GM18858 (cell line): Measurements from ENCODE around the gene CYP27B1.
"Not testable (repeated sequence)": the region's sequence is repeated elsewhere in the genome, so short reads cannot be mapped to it uniquely, and the experiment has no call there.

ENCODE experiments used
- ATAC-seq: cut with Tn5 transposase; IDR thresholded peaks from one replicate; pipeline ENCODE4 v1.9.1; 2021; ENCODE audit not compliant: unreplicated experiment

CYP27B1 gene

DNA sequence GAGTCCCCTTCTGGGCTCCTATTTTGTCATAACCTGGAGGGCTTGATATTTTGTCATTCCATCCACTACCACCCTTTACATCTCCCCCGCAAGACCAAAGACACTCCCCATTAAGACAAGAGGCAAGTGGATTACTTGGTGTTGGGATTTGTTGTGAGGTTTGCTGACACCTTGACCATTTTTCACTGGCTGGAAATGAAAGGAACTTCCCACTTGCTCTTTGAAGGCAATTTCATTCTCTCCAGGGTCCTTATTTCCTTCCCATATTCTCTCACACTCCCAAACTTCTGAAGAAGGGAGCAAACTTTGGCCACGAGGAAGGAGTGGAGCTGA is 43.3 kb downstream of the CYP27B1 start:
- no peak for ATAC-seq

DNA sequence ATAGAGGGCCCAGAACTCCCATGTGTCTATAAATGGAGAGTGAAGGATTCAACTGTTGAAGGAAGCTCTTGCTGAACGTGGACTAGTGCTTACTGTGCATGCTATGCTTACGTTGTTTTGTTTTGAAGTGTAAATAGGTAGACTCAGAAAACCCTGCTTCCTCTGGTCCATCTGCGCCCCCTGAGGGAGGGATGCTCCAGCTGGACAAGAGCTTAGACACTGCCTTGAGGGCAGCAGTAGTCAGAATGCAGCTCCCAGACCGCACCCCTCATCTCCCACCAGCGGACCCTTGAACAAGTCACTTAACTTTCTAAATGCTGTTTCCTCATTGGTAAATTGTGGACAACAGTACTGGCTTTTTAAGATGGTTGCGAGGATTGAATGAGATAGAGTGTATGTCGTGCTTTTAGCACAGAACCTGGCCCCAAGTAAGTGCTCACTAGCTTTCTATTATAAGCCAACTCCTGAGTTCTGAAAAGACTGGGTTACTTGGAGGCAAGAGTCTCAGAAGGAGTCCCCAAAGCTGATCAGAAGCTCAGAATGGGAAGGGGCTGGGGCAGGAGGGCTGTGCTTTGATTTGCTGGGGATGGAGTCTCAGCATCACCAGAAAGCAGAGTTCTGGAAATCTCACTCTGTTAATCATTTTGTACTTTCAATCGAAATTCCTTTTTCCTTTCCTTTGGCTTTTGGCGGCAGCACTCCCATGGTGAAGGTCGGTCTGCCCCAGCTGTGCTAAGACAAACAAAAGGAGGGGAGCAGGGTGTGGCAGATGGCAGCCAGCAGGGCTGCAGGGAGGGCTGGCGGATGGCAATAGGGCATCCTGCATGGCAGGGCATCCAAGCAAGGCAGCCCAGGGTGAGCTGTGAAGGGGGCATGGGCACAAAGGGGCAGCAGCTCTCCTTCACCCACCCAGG is 43.9 kb downstream of the CYP27B1 start:
- no peak for ATAC-seq

DNA sequence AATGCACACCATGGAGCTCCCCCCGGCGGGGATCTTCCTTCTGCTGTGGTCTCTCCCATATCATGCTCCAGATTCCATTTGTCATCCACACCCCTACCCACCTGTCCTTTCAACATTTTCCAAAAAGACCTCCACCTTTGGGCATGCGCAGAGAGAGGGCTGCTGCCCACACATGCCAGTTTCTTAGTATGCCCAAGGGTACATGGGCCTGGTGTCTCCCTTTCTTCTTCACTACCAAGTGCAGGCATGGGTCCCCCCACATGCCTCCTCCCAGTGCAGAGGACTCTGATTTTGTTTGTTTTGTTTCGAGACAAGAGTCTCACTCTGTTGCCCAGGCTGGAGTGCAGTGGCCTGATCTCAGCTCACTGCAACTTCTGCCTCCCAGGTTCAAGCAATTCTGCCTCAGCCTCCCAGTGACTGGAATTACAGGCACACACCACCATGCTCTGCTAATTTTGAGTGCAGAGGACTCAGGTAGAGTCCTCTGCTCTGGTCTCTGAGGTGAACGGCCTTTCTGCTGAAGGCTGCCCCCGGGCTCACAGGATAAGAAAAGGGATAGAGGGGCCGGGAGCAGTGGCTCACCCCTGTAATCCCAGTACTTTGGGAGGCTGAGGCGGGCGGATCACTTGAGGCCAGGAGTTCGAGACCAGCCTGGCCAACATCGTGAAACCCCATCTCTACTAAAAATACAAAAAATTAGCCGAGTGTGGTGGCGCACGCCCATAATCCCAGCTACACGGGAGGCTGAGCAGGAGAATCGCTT is 44.9 kb downstream of the CYP27B1 start:
- not testable (repeated sequence) for ATAC-seq

DNA sequence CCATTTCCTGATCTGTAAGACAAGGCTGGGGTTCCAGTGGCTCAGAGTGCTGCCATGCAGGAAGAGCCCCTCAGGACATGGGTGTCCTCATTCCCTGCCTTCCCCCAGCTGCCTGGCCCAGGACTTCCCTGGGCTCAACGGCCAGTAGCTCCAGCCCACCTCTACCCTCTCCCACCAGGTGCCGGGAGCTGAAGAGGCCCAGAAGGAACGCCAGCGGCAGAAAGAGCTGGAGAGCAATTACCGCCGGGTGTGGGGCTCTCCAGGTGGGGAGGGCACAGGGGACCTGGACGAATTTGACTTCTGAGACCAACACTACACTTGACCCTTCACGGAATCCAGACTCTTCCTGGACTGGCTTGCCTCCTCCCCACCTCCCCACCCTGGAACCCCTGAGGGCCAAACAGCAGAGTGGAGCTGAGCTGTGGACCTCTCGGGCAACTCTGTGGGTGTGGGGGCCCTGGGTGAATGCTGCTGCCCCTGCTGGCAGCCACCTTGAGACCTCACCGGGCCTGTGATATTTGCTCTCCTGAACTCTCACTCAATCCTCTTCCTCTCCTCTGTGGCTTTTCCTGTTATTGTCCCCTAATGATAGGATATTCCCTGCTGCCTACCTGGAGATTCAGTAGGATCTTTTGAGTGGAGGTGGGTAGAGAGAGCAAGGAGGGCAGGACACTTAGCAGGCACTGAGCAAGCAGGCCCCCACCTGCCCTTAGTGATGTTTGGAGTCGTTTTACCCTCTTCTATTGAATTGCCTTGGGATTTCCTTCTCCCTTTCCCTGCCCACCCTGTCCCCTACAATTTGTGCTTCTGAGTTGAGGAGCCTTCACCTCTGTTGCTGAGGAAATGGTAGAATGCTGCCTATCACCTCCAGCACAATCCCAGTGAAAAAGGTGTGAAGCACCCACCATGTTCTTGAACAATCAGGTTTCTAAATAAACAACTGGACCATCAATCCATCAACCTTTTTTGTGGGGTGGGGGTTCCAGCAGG is 46.0 kb downstream of the CYP27B1 start:
- no peak for ATAC-seq

DNA sequence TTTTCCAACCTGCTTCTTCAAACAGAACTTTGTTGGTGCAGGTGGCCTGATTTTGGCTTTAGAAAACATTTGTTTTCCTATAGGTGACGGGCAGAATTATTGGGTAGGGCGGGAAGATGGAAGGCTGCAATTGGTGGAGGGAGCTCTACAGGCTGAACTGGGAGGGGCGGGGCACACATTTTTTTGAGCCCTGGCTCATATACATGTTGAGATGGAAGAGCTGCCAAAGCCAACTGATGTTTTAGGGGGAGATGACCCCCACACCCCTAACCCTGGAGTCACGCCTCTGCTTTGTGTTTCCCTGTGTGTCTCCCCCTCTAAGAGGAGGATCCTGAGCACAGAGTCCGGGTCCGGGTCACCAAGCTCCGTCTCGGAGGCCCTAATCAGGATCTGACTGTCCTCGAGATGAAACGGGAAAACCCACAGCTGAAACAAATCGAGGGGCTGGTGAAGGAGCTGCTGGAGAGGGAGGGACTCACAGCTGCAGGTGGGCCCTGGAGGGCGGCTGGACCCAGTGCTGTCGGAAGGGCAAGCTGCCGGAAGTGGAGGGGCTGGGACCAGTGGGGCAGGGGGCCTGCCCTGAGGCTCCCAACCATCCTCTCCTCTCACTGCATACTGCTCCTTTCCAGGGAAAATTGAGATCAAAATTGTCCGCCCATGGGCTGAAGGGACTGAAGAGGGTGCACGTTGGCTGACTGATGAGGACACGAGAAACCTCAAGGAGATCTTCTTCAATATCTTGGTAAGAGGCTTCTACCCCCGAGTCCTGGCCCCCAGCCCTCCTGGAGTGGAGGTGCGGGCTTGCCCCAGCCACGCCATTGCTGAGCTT is 46.9 kb downstream of the CYP27B1 start:
- no peak for ATAC-seq

DNA sequence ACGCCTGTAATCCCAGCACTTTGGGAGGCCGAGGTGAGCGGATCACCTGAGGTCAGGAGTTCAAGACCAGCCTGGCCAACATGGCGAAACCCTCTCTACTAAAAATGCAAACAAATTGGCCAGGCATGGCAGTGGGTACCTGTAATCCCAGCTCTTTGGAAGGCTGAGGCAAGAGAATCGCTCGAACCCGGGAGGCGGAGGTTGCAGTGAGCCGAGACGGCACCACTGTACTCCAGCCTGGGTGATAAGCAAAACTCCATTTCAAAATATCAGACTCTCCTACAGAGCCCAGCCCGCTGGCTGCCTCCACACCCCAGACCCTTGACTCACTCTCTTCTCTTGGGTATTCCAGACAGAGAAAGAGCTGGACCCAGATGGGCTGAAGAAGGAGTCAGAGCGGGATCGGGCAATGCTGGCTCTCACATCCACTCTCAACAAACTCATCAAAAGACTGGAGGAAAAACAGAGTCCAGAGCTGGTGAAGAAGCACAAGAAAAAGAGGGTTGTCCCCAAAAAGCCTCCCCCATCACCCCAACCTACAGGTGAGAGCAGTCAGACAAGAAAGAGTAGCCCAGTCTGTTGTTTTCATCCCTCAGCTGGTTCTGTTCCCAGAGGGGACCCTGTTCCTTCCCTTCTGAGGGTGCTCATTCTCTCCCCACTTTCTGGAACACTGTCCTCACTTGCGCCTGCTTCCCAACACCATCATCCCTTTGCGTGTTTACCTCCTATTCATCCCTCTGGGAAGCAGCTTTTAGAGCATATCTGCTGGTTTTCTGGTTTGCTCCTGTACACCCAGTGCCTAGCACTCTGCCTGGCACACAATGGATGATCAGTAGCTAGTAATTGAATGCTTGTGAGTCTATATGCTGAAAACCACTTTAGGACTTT is 48.0 kb downstream of the CYP27B1 start:
- no peak for ATAC-seq

DNA sequence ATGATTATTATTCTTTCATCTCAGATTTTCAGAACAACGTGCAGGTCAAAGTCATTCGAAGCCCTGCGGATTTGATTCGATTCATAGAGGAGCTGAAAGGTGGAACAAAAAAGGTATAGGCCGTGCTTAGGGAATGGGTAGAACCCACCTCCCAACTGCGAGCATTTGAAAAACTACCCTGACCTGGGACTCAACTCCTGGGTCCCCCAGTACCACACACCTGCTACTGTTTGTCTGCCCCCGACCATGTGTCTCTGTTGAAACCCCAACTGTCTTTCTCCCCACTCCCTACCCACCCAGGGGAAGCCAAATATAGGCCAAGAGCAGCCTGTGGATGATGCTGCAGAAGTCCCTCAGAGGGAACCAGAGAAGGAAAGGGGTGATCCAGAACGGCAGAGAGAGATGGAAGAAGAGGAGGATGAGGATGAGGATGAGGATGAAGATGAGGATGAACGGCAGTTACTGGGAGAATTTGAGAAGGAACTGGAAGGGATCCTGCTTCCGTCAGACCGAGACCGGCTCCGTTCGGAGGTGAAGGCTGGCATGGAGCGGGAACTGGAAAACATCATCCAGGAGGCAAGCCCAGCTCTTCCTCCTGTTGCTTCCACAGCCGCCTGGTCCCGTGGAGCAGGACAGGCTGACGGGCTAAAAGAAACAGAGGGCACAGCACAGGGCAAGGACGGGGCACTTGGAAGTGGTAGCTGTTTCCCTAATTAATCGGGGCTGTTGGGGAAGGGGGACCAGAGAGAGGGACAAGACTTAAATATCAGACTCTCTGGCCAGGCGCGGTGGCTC is 48.8 kb downstream of the CYP27B1 start:
- ATAC-seq: no peak

DNA sequence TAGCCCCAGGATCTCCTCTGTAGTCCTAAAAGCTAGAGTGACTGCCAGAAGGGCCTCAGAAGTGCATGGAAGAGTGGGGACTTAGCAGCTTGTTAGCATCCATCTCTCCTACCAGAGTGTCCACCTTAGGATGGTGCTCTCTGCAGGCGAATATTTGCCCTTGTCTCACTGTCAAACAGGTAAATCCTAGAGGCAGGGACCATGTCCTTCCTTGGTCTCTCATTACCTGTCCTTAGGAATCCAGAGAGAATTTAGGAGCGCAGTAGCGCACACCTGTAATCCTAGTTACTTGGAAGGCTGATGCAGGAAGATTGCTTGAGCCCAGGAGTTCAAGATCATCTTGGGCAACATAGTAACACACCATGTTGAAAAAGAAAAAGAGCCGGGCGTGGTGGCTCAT is 49.7 kb downstream of the CYP27B1 start:
- ATAC-seq: no peak

DNA sequence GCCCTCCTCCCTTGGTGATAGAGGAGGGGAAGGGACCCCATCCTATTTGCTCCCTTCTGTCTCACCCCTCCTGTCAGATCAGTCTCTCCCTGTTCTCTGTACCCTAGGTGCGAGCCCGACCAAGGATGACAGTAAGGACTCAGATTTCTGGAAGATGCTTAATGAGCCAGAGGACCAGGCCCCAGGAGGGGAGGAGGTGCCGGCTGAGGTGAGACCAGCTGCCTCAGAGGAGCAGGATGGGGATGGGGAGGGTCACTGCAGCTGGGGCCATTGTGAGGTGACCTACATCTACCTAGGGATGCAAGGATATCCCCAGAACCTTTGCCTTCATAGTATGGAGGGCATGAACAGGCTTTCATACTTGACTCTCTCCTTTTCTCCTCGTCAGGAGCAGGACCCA is 50.6 kb downstream of the CYP27B1 start:
- no peak for ATAC-seq

DNA sequence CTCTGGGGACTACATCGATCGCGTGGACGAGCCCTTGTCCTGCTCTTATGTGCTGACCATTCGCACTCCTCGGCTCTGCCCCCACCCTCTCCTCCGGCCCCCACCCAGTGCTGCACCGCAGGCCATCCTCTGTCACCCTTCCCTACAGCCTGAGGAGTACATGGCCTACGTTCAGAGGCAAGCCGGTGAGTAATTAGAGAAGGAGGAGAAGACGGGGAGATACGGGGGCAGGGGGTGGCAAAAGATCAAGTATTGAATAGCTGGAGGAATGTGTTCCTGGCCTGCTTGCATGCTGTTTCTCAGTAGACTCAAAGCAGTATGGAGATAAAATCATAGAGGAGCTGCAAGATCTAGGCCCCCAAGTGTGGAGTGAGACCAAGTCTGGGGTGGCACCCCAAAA is 51.1 kb downstream of the CYP27B1 start:
- ATAC-seq: no peak

DNA sequence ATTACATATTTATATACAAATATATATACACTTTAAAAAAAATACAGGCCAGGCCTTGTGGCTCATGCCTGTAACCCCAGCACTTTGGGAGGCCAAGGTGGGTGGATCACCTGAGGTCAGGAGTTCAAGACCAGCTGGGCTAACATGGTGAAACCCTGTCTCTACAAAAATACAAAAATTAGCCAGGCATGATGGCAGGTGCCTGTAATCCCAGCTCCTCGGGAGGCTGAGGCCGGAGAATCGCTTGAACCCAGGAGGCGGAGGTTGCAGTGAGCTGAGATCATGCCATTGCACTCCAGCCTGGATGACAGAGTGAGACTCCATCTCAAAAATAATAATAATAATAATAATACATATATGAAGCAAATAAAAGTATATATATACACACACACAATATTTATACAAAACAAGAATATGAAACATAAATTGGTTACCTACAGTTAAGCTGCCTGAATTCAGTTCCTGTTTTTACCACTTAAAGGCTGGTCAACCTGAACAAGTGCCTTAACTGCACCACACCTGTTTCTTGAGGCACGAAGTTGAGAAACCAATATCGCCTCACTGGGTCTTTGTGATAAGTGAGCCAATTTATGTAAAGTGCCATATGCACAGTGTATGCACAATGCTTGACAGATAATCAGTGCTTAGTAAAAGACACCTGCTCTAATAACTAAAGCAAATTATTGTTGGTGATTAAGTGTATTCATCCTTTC is 51.7 kb downstream of the CYP27B1 start:
- not testable (repeated sequence) for ATAC-seq

DNA sequence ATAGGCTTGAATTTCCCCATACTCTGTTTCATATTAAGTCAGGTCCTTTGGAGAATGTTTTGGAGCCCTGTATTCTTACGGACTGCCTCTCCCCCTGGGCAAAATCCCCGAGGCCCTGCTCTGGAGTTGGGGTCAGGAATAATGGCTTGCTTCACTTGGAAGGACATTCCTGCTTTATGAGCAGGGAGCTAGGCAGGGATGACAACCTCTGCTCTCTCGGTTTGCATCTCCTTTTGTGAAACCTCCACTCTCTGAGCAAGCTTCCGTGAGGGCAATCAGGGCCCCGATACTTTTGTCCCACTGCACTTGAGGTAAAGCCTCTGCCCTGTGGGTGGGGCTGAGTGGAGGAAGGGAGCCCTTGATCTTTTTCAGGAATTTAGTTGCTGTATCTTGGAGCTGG is 53.7 kb downstream of the CYP27B1 start:
- ATAC-seq: no peak

DNA sequence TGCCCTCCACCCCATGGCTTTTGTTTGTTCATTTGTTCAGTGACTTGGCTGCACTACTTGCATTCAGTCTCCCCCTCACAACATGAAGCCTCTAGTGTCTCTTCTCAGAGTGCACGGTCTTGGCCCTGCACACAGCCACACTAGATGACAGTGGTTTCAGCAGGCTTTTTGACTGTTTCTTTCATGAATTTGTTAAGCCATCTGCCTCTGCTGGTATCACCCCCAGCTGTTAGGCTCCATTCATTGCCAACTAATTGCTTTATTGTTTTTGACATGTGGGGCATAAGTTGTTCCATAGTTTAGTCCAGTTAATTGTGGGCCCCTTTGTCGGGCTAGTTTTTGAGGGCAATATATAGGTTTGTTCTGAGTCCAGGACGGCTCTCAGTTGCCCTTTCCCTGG is 54.2 kb downstream of the CYP27B1 start:
- ATAC-seq: no peak
